NCI-H510A (cell line): ENCODE measurements around the gene GTF2A2.

Experiments
- DNase-seq: peaks from one replicate; lab custom pipeline; 2025; lab: John Stamatoyannopoulos, UW

Gene GTF2A2

DNA sequence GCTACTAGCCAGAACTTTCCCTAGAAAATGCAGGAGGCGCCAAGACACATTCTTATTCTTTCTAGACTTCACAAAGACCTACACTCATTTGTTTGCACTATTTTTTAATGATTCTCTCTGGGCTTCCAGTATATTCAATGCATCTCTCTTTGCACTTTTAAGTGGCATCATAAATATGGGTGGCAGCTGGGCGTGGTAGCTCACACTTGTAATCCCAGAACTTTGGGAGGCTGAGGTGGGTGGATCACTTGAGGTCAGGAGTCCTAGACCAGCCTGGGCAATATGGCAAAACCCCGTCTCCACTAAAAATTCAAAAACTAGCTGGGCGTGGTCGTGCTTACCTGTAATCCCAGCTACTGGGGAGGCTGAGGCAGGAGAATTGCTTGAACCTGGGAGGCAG lies 51.3 kb downstream of the GTF2A2 start:
- DNase-seq, result no peak

- DNase-seq, result no peak
These were observed 58.9 kb downstream of the GTF2A2 start for GRCh38 chr15:59598461-59598860.

GRCh38 chr15:59596640-59597039 lies 60.7 kb downstream of the GTF2A2 start:
- no peak for DNase-seq

DNA sequence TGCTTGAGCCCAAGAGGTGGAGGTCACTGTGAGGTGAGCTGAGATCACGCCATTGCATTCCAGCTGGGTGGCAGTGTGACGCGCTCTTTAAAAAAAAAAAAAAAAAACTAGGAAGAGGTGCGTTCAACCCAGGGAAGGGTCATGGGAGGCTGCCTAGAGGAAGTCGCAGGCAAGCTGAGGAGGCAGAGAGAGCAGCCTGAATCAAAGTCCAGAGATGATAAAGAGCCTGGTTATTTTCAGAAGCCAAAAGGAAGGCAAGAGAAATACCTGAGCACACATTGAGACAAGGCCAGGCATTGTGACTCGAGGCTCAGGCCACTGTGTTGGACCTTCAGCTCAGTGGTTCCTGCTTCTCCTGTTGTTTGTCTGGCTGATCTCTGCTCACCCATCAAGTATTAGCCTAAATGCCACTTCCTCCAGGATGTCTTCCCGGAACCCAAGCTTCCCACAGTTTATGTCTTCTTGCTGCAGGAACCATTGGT lies 61.8 kb downstream of the GTF2A2 start:
- DNase-seq, result no peak

DNA sequence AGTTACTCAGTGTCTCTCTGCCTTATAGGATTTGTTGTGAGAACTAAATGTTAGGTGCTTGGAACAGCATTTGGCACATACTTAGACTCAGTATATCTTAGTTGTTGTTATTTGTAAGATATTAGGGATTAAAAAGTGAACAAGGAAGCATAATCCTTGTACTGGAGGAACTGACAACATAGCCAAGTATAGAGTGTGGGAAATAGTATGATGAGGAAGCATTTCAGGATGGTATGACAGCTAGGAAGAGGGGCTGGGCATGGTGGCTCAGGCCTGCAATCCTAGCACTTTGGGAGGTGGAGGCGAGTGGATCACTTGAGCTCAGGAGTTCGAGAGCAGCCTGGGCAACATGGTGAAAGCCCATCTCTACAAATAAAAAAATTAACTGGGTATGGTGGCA lies 62.3 kb downstream of the GTF2A2 start:
- DNase-seq, result no peak

DNA sequence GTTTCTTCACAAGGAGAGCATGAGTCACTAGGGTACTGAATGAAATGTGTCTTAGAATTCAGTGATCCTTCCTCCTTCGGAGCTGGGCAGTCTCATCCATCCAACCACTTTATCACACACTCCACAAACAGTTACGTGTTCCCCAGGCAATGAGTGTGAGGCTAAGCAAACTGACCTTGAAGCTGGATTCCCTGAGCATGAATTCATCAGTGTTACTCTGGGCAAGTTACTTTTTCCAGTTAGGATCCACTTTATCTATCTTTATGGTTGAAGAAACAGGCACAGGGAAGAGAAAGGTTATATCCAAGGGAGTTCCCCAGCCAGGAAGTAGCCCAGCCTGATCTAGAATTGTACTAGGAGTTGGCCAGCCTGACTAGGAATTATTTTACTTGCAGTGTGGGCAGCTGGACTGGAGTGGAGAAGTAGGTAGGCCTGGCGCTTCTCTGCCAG lies 62.8 kb downstream of the GTF2A2 start:
- no peak for DNase-seq

DNA sequence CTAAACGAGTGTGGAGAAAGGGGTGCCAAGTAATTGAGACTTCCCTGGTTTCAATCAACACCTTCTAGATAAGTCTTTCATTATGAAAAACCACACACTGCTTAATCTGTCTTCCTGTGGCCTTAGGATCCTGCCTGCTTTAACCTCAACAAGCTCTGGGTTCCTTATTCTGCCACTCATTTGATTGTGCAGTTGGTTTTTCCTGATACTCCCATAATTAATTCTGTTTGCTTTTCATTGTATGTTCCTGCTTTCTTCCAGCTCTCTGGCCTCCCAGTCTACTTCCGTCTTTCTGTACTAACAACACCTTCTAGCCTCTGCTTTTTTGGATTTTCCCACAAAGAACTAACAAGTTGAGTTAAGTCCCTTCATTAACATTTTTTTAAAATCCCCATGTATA lies 66.0 kb downstream of the GTF2A2 start:
- DNase-seq, result no peak

DNA sequence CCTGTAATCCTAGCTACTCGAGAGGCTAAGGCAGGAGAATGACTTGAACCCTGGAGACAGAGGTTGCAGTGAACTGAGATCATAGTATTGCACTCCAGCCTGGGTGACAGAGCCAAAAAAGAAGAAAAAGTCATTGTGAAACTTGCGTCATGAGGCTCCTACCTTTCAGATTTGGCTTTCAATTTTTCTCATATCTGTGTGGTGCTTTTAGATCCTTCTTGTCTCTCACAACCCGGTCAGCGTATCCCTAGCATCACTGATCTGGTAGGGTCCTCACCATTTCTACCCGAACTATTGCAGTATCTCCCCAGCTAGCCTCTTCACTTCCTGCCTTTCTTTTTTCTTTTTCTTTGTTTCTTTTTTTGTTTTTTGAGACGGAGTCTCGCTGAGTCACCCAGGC lies 67.3 kb downstream of the GTF2A2 start:
- DNase-seq, result no peak
